ENCODE measurements around the gene IKBKE. TPM values are rescaled to one million over a fixed set of nuclear protein-coding genes. Genes with fewer than 3 reads are reported as not detected.

The IKBKE gene
- total and polyA plus RNA-seq, 2 donors from 2014 or later: 3.4 to 14.5 TPM

GRCh38 chr1:206498685-206499084, 28.4 kb downstream of the IKBKE start:
- no peaks in the 10 kb centered on the region for H3K36me3 ChIP-seq (ENCODE audit: control insufficient read depth in 2 of 3, insufficient read depth in 3 of 3, low read length in 3 of 3)
- DNase-seq (no peak), FAIRE-seq (no peak)
- no peak overlapping the region for H3K4me3 ChIP-seq (ENCODE audit: low read length in 3 of 3)
- H3K27me3 ChIP-seq (ENCODE audit: control insufficient read depth, insufficient read depth, low read length): no peaks in the 10 kb centered on the region
- H3K9me3 ChIP-seq (ENCODE audit: control insufficient read depth in 2 of 3, insufficient read depth in 1 of 3, low read length in 3 of 3): no peaks in the 10 kb centered on the region
- peaks cover 0 to 29% (median 9%) of the 10 kb centered on the region in 3 donors for H3K4me1 ChIP-seq (ENCODE audit: control insufficient read depth in 2 of 3, insufficient read depth in 2 of 3, low read depth in 1 of 3, low read length in 3 of 3)
- intact Hi-C loops (cut with DNase I): no loop called here
- no peak overlapping the region for H3K9ac ChIP-seq (ENCODE audit: low read length in 3 of 3)
- no peak overlapping the region for H3K27ac ChIP-seq (ENCODE audit: low read depth in 2 of 2, low read length in 2 of 2)
- TF ChIP-seq CTCF (IDR thresholded peaks at IDR 0.05; ENCODE audit: borderline replicate concordance, extremely low read depth, insufficient read depth): no peak

DNA sequence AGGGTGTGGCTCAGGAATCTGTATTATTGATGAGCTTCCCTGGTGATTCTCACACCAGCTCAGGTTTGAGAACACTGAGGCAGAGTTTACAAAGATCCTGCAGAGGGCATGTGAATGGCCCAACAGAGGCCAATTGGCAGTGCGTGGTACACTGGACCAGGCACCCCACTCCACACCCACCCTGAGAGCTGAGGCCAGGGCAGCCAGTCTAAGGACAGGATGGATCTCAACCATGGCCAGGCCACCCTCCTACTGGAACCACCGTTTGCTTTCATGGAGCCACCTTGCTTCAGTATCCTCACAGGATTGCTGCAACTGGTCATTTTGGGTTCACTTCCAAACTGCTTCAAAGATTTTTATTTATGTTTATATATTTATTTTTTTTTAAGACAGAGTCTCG, 29.8 kb downstream of the IKBKE start:
- DNase-seq (no peak), FAIRE-seq (no peak)
- intact Hi-C loops (cut with DNase I): no loop called here
- Histone ChIP-seq H3K36me3 (ENCODE audit: control insufficient read depth in 2 of 3, insufficient read depth in 3 of 3, low read length in 3 of 3) (no peaks in the 10 kb centered on the region), H3K27ac (ENCODE audit: low read depth in 2 of 2, low read length in 2 of 2) (no peak overlapping the region), H3K27me3 (ENCODE audit: control insufficient read depth, insufficient read depth, low read length) (no peaks in the 10 kb centered on the region), H3K9ac (ENCODE audit: low read length in 3 of 3) (no peak overlapping the region), H3K4me1 (ENCODE audit: control insufficient read depth in 2 of 3, insufficient read depth in 2 of 3, low read depth in 1 of 3, low read length in 3 of 3) (peaks cover 0 to 33% (median 9%) of the 10 kb centered on the region in 3 donors), H3K9me3 (ENCODE audit: control insufficient read depth in 2 of 3, insufficient read depth in 1 of 3, low read length in 3 of 3) (no peaks in the 10 kb centered on the region), H3K4me3 (ENCODE audit: low read length in 3 of 3) (no peak overlapping the region)
- TF ChIP-seq CTCF (IDR thresholded peaks at IDR 0.05; ENCODE audit: borderline replicate concordance, extremely low read depth, insufficient read depth): no peak

DNA sequence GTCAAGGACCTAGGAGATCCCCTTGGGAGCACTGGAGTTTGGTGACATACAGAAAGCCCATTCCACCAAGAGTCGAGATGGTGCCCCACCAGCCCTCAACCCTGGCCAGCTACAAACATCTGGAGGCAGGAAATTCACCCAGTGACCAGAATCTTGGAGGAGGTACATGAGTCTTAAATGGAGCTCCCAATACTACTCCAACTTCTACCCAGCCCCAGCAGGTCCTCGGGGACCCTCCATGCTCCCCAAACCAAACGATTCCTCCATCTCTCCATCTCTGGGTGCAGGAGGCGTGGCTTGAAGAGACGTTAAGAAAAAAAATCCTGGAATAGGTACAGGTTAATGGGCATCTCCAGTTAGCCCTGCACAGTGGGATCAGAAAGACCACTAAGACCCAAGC, 31.6 kb downstream of the IKBKE start:
- no peak overlapping the region for H3K27ac ChIP-seq (ENCODE audit: low read depth in 2 of 2, low read length in 2 of 2)
- DNase-seq (no peak), FAIRE-seq (no peak)
- intact Hi-C loops (cut with DNase I): no loop called here
- no peak overlapping the region for H3K9ac ChIP-seq (ENCODE audit: low read length in 3 of 3)
- no peaks in the 10 kb centered on the region for H3K36me3 ChIP-seq (ENCODE audit: control insufficient read depth in 2 of 3, insufficient read depth in 3 of 3, low read length in 3 of 3)
- peaks cover 0 to 18% (median 6%) of the 10 kb centered on the region in 3 donors for H3K4me1 ChIP-seq (ENCODE audit: control insufficient read depth in 2 of 3, insufficient read depth in 2 of 3, low read depth in 1 of 3, low read length in 3 of 3)
- H3K4me3 ChIP-seq (ENCODE audit: low read length in 3 of 3): no peak overlapping the region
- H3K9me3 ChIP-seq (ENCODE audit: control insufficient read depth in 2 of 3, insufficient read depth in 1 of 3, low read length in 3 of 3): no peaks in the 10 kb centered on the region
- H3K27me3 ChIP-seq (ENCODE audit: control insufficient read depth, insufficient read depth, low read length): peaks cover 5% of the 10 kb centered on the region
- no peak for TF ChIP-seq CTCF (IDR thresholded peaks at IDR 0.05; ENCODE audit: borderline replicate concordance, extremely low read depth, insufficient read depth)

DNA sequence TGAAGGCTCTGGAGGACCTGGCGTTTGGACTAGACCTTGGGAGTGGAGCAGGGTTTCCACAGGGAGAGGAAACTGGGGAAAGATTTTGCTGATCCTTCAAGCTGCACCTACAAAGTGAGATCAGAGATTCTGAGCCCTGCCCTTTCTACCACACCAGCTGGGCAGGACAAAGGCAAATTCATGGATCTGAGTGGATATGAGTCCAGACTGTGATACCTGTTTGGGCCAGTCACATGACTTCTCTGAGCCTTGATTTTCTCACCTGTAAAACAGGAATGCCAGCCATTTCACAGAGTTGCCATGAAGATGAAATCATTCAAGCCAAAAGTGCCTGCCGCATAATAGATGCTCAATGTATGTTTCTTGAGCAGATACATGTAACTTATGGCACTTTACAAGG, 32.1 kb downstream of the IKBKE start:
- TF ChIP-seq CTCF (IDR thresholded peaks at IDR 0.05; ENCODE audit: borderline replicate concordance, extremely low read depth, insufficient read depth): no peak
- no peak overlapping the region for H3K27ac ChIP-seq (ENCODE audit: low read depth in 2 of 2, low read length in 2 of 2)

More for the DNA sequence above, 32.1 kb downstream of the IKBKE start:
- Histone ChIP-seq H3K4me1 (ENCODE audit: control insufficient read depth in 2 of 3, insufficient read depth in 2 of 3, low read depth in 1 of 3, low read length in 3 of 3) (peaks cover 0 to 16% (median 6%) of the 10 kb centered on the region in 3 donors), H3K36me3 (ENCODE audit: control insufficient read depth in 2 of 3, insufficient read depth in 3 of 3, low read length in 3 of 3) (no peaks in the 10 kb centered on the region), H3K27me3 (ENCODE audit: control insufficient read depth, insufficient read depth, low read length) (peaks cover 5% of the 10 kb centered on the region), H3K9me3 (ENCODE audit: control insufficient read depth in 2 of 3, insufficient read depth in 1 of 3, low read length in 3 of 3) (no peaks in the 10 kb centered on the region), H3K4me3 (ENCODE audit: low read length in 3 of 3) (no peak overlapping the region), H3K9ac (ENCODE audit: low read length in 3 of 3) (no peak overlapping the region)
- intact Hi-C loops (cut with DNase I): no loop called here
- no peak for FAIRE-seq
- no peak for DNase-seq
